ENCODE results near the gene IL16.
A peak's percentile ranks its signal among the peaks of the same experiment; 100 is the strongest.

IL16 gene

GRCh38 chr15:81258455-81258854 is 61.8 kb downstream of the IL16 start:
- DNase-seq: no peak

GRCh38 chr15:81259760-81260298 is 63.1 kb downstream of the IL16 start:
- DNase-seq: no peak

GRCh38 chr15:81261172-81261811 is 64.6 kb downstream of the IL16 start:
- no peak for DNase-seq

GRCh38 chr15:81263477-81263876 is 66.8 kb downstream of the IL16 start:
- no peak for DNase-seq

- DNase-seq: no peak
Measured at GRCh38 chr15:81264072-81264857, 67.6 kb downstream of the IL16 start.

GRCh38 chr15:81265256-81265943 is 68.7 kb downstream of the IL16 start:
- no peak for DNase-seq

GRCh38 chr15:81265944-81266775 is 69.5 kb downstream of the IL16 start:
- peak; percentile 22 to 76 for DNase-seq

GRCh38 chr15:81268340-81268739 is 71.7 kb downstream of the IL16 start:
- no peak for DNase-seq

- DNase-seq: no peak
Measured at GRCh38 chr15:81268881-81269601, 72.4 kb downstream of the IL16 start.

GRCh38 chr15:81270188-81270587 is 73.5 kb downstream of the IL16 start:
- DNase-seq: no peak

GRCh38 chr15:81270781-81271491 is 74.3 kb downstream of the IL16 start:
- no peak for DNase-seq

GRCh38 chr15:81271761-81272644 is 75.3 kb downstream of the IL16 start:
- no peak for DNase-seq

GRCh38 chr15:81273200-81273599 is 76.5 kb downstream of the IL16 start:
- no peak for DNase-seq

GRCh38 chr15:81273855-81274254 is 77.2 kb downstream of the IL16 start:
- no peak for DNase-seq

- no peak for DNase-seq
Measured at GRCh38 chr15:81274255-81274654, 77.6 kb downstream of the IL16 start.

GRCh38 chr15:81274931-81275707 is 78.4 kb downstream of the IL16 start:
- peak; percentile 55 to 87 for DNase-seq

- DNase-seq: no peak
Measured at GRCh38 chr15:81275711-81276392, 79.2 kb downstream of the IL16 start.

- DNase-seq: no peak
Measured at GRCh38 chr15:81276967-81277366, 80.3 kb downstream of the IL16 start.

GRCh38 chr15:81277851-81278250 is 81.2 kb downstream of the IL16 start:
- DNase-seq: no peak

Data from SW 1271 (cell line).